ENCODE results near the gene ICE2.

DNA sequence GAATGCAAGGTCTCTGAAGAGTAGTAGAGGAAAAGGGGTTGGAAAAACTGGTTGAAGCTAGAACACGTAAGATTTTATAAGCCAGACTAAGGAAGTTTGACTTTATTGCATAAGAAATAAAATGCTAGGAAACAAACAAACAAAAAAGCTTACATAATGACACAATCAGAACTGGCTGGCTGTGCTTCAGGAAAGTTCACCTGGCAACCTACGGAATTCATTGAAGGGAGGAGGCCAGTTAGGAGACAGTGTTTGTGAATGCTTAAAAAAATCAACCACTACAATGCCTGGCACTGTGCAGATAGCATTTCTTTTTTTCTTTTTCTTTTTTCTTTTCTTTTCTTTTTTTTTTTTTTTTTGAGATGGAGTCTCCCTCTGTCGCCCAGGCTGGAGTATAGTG is 1.9 kb upstream of the ICE2 start:
- TF ChIP-seq, protein P1, sequence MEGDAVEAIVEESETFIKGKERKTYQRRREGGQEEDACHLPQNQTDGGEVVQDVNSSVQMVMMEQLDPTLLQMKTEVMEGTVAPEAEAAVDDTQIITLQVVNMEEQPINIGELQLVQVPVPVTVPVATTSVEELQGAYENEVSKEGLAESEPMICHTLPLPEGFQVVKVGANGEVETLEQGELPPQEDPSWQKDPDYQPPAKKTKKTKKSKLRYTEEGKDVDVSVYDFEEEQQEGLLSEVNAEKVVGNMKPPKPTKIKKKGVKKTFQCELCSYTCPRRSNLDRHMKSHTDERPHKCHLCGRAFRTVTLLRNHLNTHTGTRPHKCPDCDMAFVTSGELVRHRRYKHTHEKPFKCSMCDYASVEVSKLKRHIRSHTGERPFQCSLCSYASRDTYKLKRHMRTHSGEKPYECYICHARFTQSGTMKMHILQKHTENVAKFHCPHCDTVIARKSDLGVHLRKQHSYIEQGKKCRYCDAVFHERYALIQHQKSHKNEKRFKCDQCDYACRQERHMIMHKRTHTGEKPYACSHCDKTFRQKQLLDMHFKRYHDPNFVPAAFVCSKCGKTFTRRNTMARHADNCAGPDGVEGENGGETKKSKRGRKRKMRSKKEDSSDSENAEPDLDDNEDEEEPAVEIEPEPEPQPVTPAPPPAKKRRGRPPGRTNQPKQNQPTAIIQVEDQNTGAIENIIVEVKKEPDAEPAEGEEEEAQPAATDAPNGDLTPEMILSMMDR (conservative IDR thresholded peaks at IDR 0.05; ENCODE audit: low read length): no peak
- no peak for TF ChIP-seq EZH2phosphoT487 (IDR thresholded peaks at IDR 0.05; ENCODE audit: borderline replicate concordance)

Data from Loucy (cell line).